ENCODE measurements around the gene NDUFV3.
A peak's percentile ranks its signal among the peaks of the same experiment; 100 is the strongest.
"Not testable (repeated sequence)": the region's sequence is repeated elsewhere in the genome, so short reads cannot be mapped to it uniquely, and the experiment has no call there.

The NDUFV3 gene

DNA sequence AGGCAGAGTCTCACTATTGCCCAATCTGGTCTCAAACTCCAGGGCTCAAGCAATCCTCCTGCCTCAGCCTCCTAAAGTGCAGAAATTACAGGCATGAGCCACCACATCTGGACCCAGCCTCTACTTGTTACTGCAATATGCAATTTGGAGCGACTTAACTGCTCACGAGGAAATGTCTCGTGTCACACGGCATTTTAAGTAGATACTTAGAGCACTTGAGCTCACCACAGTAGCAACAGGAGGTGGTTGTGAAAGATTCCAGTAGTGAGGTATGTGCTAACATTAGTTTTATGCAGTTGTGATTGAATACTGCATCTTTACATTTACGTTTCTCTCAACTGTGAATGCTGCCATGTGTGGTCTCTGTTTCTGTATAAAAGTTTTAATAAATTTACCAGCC is 5.8 kb upstream of the NDUFV3 start:
- no peak for DNase-seq (ENCODE audit: extremely low read depth, insufficient read length)
- Histone ChIP-seq H3K4me3 (replicated peaks; ENCODE audit: low read depth, low read length) (no peak overlapping the region), H3K36me3 (ENCODE audit: control insufficient read depth, insufficient read depth, low read length) (no peaks in the 10 kb centered on the region), H3K27me3 (replicated peaks; ENCODE audit: control insufficient read depth, insufficient read depth, low read length) (no peaks in the 10 kb centered on the region)
- TF ChIP-seq, protein P1, sequence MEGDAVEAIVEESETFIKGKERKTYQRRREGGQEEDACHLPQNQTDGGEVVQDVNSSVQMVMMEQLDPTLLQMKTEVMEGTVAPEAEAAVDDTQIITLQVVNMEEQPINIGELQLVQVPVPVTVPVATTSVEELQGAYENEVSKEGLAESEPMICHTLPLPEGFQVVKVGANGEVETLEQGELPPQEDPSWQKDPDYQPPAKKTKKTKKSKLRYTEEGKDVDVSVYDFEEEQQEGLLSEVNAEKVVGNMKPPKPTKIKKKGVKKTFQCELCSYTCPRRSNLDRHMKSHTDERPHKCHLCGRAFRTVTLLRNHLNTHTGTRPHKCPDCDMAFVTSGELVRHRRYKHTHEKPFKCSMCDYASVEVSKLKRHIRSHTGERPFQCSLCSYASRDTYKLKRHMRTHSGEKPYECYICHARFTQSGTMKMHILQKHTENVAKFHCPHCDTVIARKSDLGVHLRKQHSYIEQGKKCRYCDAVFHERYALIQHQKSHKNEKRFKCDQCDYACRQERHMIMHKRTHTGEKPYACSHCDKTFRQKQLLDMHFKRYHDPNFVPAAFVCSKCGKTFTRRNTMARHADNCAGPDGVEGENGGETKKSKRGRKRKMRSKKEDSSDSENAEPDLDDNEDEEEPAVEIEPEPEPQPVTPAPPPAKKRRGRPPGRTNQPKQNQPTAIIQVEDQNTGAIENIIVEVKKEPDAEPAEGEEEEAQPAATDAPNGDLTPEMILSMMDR (IDR thresholded peaks at IDR 0.05; ENCODE audit: insufficient read depth, low read length, poor library complexity, severe bottlenecking) = no peak

GRCh38 chr21:42892582-42892930 is 553 bp upstream of the NDUFV3 start:
- DNase-seq (ENCODE audit: extremely low read depth, insufficient read length) = no peak
- H3K27me3 ChIP-seq (replicated peaks; ENCODE audit: control insufficient read depth, insufficient read depth, low read length) = no peaks in the 10 kb centered on the region
- peak overlapping the region; percentile 72 for H3K4me3 ChIP-seq (replicated peaks; ENCODE audit: low read depth, low read length)
- TF ChIP-seq, protein P1 (IDR thresholded peaks at IDR 0.05; ENCODE audit: insufficient read depth, low read length, poor library complexity, severe bottlenecking) = no peak
- H3K36me3 ChIP-seq (ENCODE audit: control insufficient read depth, insufficient read depth, low read length) = no peaks in the 10 kb centered on the region

- Histone ChIP-seq H3K4me3 (replicated peaks; ENCODE audit: low read depth, low read length) (no peak overlapping the region), H3K36me3 (ENCODE audit: control insufficient read depth, insufficient read depth, low read length) (peaks cover 13% of the 10 kb centered on the region), H3K27me3 (replicated peaks; ENCODE audit: control insufficient read depth, insufficient read depth, low read length) (no peaks in the 10 kb centered on the region)
- TF ChIP-seq, protein P1 (IDR thresholded peaks at IDR 0.05; ENCODE audit: insufficient read depth, low read length, poor library complexity, severe bottlenecking) = no peak
- DNase-seq (ENCODE audit: extremely low read depth, insufficient read length) = no peak
These were observed 7.3 kb downstream of the NDUFV3 start for GRCh38 chr21:42900446-42900845.

GRCh38 chr21:42903817-42904216 is 10.7 kb downstream of the NDUFV3 start:
- TF ChIP-seq, protein P1 (IDR thresholded peaks at IDR 0.05; ENCODE audit: insufficient read depth, low read length, poor library complexity, severe bottlenecking) = no peak
- H3K4me3 ChIP-seq (replicated peaks; ENCODE audit: low read depth, low read length) = no peak overlapping the region
- DNase-seq (ENCODE audit: extremely low read depth, insufficient read length) = no peak
- H3K36me3 ChIP-seq (ENCODE audit: control insufficient read depth, insufficient read depth, low read length) = peaks cover 18% of the 10 kb centered on the region
- no peaks in the 10 kb centered on the region for H3K27me3 ChIP-seq (replicated peaks; ENCODE audit: control insufficient read depth, insufficient read depth, low read length)

DNA sequence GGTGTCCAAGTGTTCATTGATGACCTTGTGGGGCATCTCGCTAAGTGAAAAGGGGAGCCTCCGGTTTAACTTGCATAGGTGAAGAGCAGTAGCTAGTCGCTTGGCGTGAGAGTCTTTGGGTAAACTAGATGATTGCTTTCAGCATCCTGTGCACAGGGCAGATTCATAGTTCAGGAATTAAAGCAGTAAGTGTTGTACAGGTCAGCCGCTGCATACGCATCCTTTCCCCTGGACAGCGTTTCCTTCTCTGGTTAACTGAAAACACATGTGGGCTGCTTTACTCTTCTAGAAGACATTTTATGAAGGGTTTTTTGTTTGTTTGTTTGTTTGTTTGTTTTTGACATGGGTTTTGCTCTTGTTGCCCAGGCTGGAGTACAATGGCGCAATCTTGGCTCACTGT is 12.1 kb downstream of the NDUFV3 start:
- no peak for DNase-seq (ENCODE audit: extremely low read depth, insufficient read length)
- TF ChIP-seq, protein P1 (IDR thresholded peaks at IDR 0.05; ENCODE audit: insufficient read depth, low read length, poor library complexity, severe bottlenecking) = no peak
- H3K4me3 ChIP-seq (replicated peaks; ENCODE audit: low read depth, low read length) = no peak overlapping the region
- H3K36me3 ChIP-seq (ENCODE audit: control insufficient read depth, insufficient read depth, low read length) = peaks cover 17% of the 10 kb centered on the region
- no peaks in the 10 kb centered on the region for H3K27me3 ChIP-seq (replicated peaks; ENCODE audit: control insufficient read depth, insufficient read depth, low read length)

DNA sequence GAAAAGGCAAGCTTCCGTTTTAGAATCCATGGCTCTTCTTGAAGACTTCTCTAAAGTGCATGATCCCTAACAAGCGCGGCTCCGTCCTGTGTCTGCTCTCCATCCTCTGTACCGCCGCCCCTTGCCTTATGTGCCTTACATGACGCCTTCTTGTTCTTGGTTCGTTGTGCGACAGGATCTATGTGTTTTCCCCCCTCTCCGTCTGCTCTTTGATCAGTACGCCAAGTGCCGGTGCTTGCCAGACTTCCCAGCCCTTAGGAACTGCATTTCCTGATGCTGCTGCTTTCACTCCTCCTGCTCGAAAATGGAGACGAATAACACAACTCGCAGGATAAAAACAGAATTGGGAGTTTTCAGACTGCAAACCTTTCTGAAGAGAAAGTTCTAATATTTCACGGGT is 13.1 kb downstream of the NDUFV3 start:
- peaks cover 13% of the 10 kb centered on the region for H3K36me3 ChIP-seq (ENCODE audit: control insufficient read depth, insufficient read depth, low read length)
- TF ChIP-seq, protein P1 (IDR thresholded peaks at IDR 0.05; ENCODE audit: insufficient read depth, low read length, poor library complexity, severe bottlenecking) = no peak
- no peak for DNase-seq (ENCODE audit: extremely low read depth, insufficient read length)
- H3K27me3 ChIP-seq (replicated peaks; ENCODE audit: control insufficient read depth, insufficient read depth, low read length) = no peaks in the 10 kb centered on the region
- no peak overlapping the region for H3K4me3 ChIP-seq (replicated peaks; ENCODE audit: low read depth, low read length)

- H3K4me3 ChIP-seq (replicated peaks; ENCODE audit: low read depth, low read length); DNase-seq (ENCODE audit: extremely low read depth, insufficient read length); H3K27me3 ChIP-seq (replicated peaks; ENCODE audit: control insufficient read depth, insufficient read depth, low read length): not testable (repeated sequence)
- peaks cover 11% of the 10 kb centered on the region for H3K36me3 ChIP-seq (ENCODE audit: control insufficient read depth, insufficient read depth, low read length)
These were observed 15.4 kb downstream of the NDUFV3 start for GRCh38 chr21:42908484-42908883.

- not testable (repeated sequence) for DNase-seq (ENCODE audit: extremely low read depth, insufficient read length); H3K36me3 ChIP-seq (ENCODE audit: control insufficient read depth, insufficient read depth, low read length)
These were observed 18.8 kb downstream of the NDUFV3 start for GRCh38 chr21:42911920-42912319.

More at GRCh38 chr21:42911920-42912319, 18.8 kb downstream of the NDUFV3 start:
- not testable (repeated sequence) for H3K4me3 ChIP-seq (replicated peaks; ENCODE audit: low read depth, low read length); H3K27me3 ChIP-seq (replicated peaks; ENCODE audit: control insufficient read depth, insufficient read depth, low read length)

Measured in GM06990 (cell line).